ENCODE results near the gene PGAM2. TPM values are rescaled to one million over a fixed set of nuclear protein-coding genes. Genes with fewer than 3 reads are reported as not detected.

Gene PGAM2
- total RNA-seq, 1 experiment from 2014 or later: 0.27 TPM

- no peak overlapping the region for H3K4me2 ChIP-seq (ENCODE audit: low read length)
- no peaks in the 10 kb centered on the region for H3K9me3 ChIP-seq (ENCODE audit: control insufficient read depth in 1 of 2, insufficient read depth in 1 of 2, low read depth in 1 of 2, low read length in 2 of 2)
- no peaks in the 10 kb centered on the region for H3K4me1 ChIP-seq (ENCODE audit: control insufficient read depth in 1 of 2, insufficient read depth in 2 of 2, low read length in 2 of 2)
- TF ChIP-seq ZBTB33 (IDR thresholded peaks at IDR 0.05; ENCODE audit: extremely low read depth, insufficient replicate concordance, low read length) (no peak), EZH2phosphoT487 (IDR thresholded peaks at IDR 0.05; ENCODE audit: borderline replicate concordance) (no peak), MAX (IDR thresholded peaks at IDR 0.05) (no peak), ZNF274 (IDR thresholded peaks at IDR 0.05; ENCODE audit: low read depth, low read length) (no peak), ELF1 (IDR thresholded peaks at IDR 0.05; ENCODE audit: borderline replicate concordance, low read depth) (no peak)
- TF ChIP-seq, protein P1, sequence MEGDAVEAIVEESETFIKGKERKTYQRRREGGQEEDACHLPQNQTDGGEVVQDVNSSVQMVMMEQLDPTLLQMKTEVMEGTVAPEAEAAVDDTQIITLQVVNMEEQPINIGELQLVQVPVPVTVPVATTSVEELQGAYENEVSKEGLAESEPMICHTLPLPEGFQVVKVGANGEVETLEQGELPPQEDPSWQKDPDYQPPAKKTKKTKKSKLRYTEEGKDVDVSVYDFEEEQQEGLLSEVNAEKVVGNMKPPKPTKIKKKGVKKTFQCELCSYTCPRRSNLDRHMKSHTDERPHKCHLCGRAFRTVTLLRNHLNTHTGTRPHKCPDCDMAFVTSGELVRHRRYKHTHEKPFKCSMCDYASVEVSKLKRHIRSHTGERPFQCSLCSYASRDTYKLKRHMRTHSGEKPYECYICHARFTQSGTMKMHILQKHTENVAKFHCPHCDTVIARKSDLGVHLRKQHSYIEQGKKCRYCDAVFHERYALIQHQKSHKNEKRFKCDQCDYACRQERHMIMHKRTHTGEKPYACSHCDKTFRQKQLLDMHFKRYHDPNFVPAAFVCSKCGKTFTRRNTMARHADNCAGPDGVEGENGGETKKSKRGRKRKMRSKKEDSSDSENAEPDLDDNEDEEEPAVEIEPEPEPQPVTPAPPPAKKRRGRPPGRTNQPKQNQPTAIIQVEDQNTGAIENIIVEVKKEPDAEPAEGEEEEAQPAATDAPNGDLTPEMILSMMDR (IDR thresholded peaks at IDR 0.05 in 2 of 3, conservative IDR thresholded peaks at IDR 0.05 in 1 of 3; ENCODE audit: borderline replicate concordance in 1 of 3, insufficient read depth in 1 of 3, low read depth in 2 of 3, low read length in 2 of 3): no peak
- no peaks in the 10 kb centered on the region for H4K20me1 ChIP-seq (ENCODE audit: insufficient read depth)
- no peaks in the 10 kb centered on the region for H3K9me2 ChIP-seq (ENCODE audit: insufficient read depth)
- no TSS peak for BruUV-seq (replicated peaks)
- no peaks in the 10 kb centered on the region for H3K79me2 ChIP-seq (ENCODE audit: insufficient read depth, low read length)
- intact Hi-C loops (cut with micrococcal nuclease): no loop called here
- no peak for DNase-seq (ENCODE audit: low read depth, low spot score)
- no peak overlapping the region for H3K9ac ChIP-seq (ENCODE audit: low read length)
- no peak overlapping the region for H3K4me3 ChIP-seq (replicated peaks in 1 of 2; ENCODE audit: low read depth in 1 of 2, low read length in 2 of 2)
- CTCF ChIA-PET: no interaction called here
- H3K36me3 ChIP-seq (ENCODE audit: control insufficient read depth in 1 of 2, insufficient read depth in 2 of 2, low read length in 2 of 2): no peaks in the 10 kb centered on the region
- no peak overlapping the region for H2AFZ ChIP-seq (ENCODE audit: low read depth, low read length, poor library complexity, severe bottlenecking)
- no peak overlapping the region for H3K27ac ChIP-seq (ENCODE audit: low read depth, low read length)
- ATAC-seq: no peak
- H3K27me3 ChIP-seq (ENCODE audit: insufficient read depth, low read length): no peaks in the 10 kb centered on the region
- RAD21 ChIA-PET (ENCODE audit: low non-redundant PET in 1 of 2, low total read pairs in 2 of 2, uncharacterized antibody in 2 of 2, unreplicated experiment in 2 of 2): no interaction called here
- POLR2A ChIA-PET: interaction anchor here (1.5 kb wide), 1 partner anchor 13 kb away, joined by 3 read pairs; no protein-coding TSS in a partner anchor
Observed at GRCh38 chr7:44097064-44097932, 31.9 kb upstream of the PGAM2 start.

Measured in HCT116 (cell line).